B cell (primary cell): ENCODE data around the gene HS6ST3. TPM values are rescaled to one million over a fixed set of nuclear protein-coding genes. Genes with fewer than 3 reads are reported as not detected.

ENCODE experiments used
- ATAC-seq: fragments of 200-7000 bp; cut with Tn5 transposase; one replicate; pipeline ENCODE4 v1.10.0; 2021; ENCODE audit warnings: low read depth, mild to moderate bottlenecking, moderate number of reproducible peaks, moderate library complexity
- CTCF ChIA-PET: fragments of 350-600 bp; sonication (Branson Sonifier 250); formaldehyde crosslinking; loops from one replicate; lab custom pipeline; 2021; ENCODE audit warnings: antibody characterized with exemption, inconsistent platforms; lab: Charles Lee
- POLR2A ChIA-PET: fragments of 350-600 bp; sonication (Branson Sonifier 250); formaldehyde crosslinking; loops from one replicate; lab custom pipeline; 2021; ENCODE audit warnings: antibody characterized with exemption; lab: Charles Lee
- DNase-seq: peaks from one replicate; pipeline ENCODE4 v3.0.0; 2013
- H2AFZ ChIP-seq: 2 replicates; pipeline ENCODE4 v1.6.1; 2012; ENCODE audit warnings: mild to moderate bottlenecking, low read depth, low read length; ENCODE audit not compliant: insufficient read depth, poor library complexity, severe bottlenecking
- H3K27ac ChIP-seq, 2 donors: 1 replicate in 1 of 2; 2 replicates in 1 of 2; pipeline ENCODE4 v1.5.1; 2012 to 2013; ENCODE audit warnings: low read length in 2 of 2, mild to moderate bottlenecking in 2 of 2, moderate library complexity in 1 of 2
- H3K27me3 ChIP-seq, 4 experiments: fragments of 200-600 bp in 1 of 4; sonication (generic) in 1 of 4; replicated peaks in 1 of 4; 1 replicate in 2 of 4; 2 replicates in 2 of 4; pipeline versions ENCODE4 v1.6.1 to v1.7.0; 2013 to 2016; ENCODE audit warnings: low read length in 3 of 4, mild to moderate bottlenecking in 2 of 4, mixed read lengths in 1 of 4, moderate library complexity in 1 of 4; ENCODE audit not compliant: insufficient read depth in 4 of 4, control insufficient read depth in 3 of 4; ENCODE audit errors: control extremely low read depth in 1 of 4
- H3K36me3 ChIP-seq, 2 experiments: replicated peaks in 1 of 2; 1 replicate in 1 of 2; 2 replicates in 1 of 2; pipeline versions ENCODE4 v1.6.1 to v1.7.1; 2013; ENCODE audit warnings: low read length in 1 of 2; ENCODE audit not compliant: insufficient read depth in 2 of 2, control insufficient read depth in 1 of 2; ENCODE audit errors: control extremely low read depth in 1 of 2, extremely low read depth in 1 of 2
- H3K4me1 ChIP-seq, 2 donors: fragments of 200-600 bp in 1 of 2; sonication (generic) in 1 of 2; 1 replicate in 1 of 2; 2 replicates in 1 of 2; pipeline versions ENCODE4 v1.5.1 to v1.6.1; 2013 to 2017; ENCODE audit warnings: low read length in 2 of 2; ENCODE audit not compliant: control insufficient read depth in 2 of 2, insufficient read depth in 2 of 2
- H3K4me2 ChIP-seq: replicated peaks from 2 replicates; pipeline ENCODE3; 2012; ENCODE audit warnings: mild to moderate bottlenecking, low read depth, low read length; ENCODE audit not compliant: poor library complexity, severe bottlenecking
- H3K4me3 ChIP-seq, 5 experiments: fragments of 200-600 bp in 1 of 5; sonication (generic) in 1 of 5; 1 replicate in 3 of 5; 2 replicates in 2 of 5; pipeline versions ENCODE4 v1.5.1 to v1.7.0; 2011 to 2016; ENCODE audit warnings: low read length in 4 of 5, mild to moderate bottlenecking in 4 of 5, low read depth in 2 of 5, control low read depth in 1 of 5, moderate library complexity in 1 of 5; ENCODE audit not compliant: insufficient read depth in 1 of 5; ENCODE audit errors: control extremely low read depth in 1 of 5, extremely low read depth in 1 of 5
- H3K79me2 ChIP-seq: fragments of 200-600 bp; sonication (generic); one replicate; pipeline ENCODE4 v1.6.0; 2016; ENCODE audit warnings: low read length; ENCODE audit not compliant: control insufficient read depth, insufficient read depth
- H3K9ac ChIP-seq: fragments of 200-600 bp; sonication (generic); 2 replicates; pipeline ENCODE4 v1.6.1; 2017; ENCODE audit warnings: mild to moderate bottlenecking, low read length, moderate library complexity
- H3K9me3 ChIP-seq, 3 donors: one replicate each; pipeline versions ENCODE4 v1.6.1 to v1.7.1; 2013; ENCODE audit warnings: low read length in 2 of 3; ENCODE audit not compliant: control insufficient read depth in 2 of 3, insufficient read depth in 1 of 3; ENCODE audit errors: control extremely low read depth in 1 of 3
- H4K20me1 ChIP-seq: 2 replicates; pipeline ENCODE4 v1.6.0; 2012; ENCODE audit warnings: mild to moderate bottlenecking, low read length; ENCODE audit not compliant: insufficient read depth, control insufficient read depth, poor library complexity, severe bottlenecking
- H3K27ac Mint-ChIP-seq: one replicate; pipeline ENCODE4 v1.8.0; 2021; ENCODE audit warnings: mixed read lengths
- H3K27me3 Mint-ChIP-seq: one replicate; pipeline ENCODE4 v1.8.0; 2021; ENCODE audit warnings: mixed read lengths
- H3K4me1 Mint-ChIP-seq: one replicate; pipeline ENCODE4 v1.8.0; 2021; ENCODE audit warnings: mixed read lengths
- H3K4me3 Mint-ChIP-seq: one replicate; pipeline ENCODE4 v1.8.0; 2021; ENCODE audit warnings: mixed read lengths
- H3K9me3 Mint-ChIP-seq: one replicate; pipeline ENCODE4 v1.8.0; 2022; ENCODE audit warnings: mixed read lengths; ENCODE audit not compliant: insufficient read depth
- CTCF ChIP-seq: fragments of 200-600 bp; IDR thresholded peaks from one replicate; pipeline ENCODE4 v1.8.0; 2022; ENCODE audit warnings: antibody characterized with exemption, mild to moderate bottlenecking
- EZH2 ChIP-seq: IDR thresholded peaks from 2 replicates; pipeline ENCODE4 v1.6.1; 2012; ENCODE audit warnings: borderline replicate concordance, low read depth, mild to moderate bottlenecking, moderate library complexity, low read length; ENCODE audit not compliant: insufficient read depth, poor library complexity, severe bottlenecking
- WGBS: methylation state at CpG from one replicate; pipeline ENCODE4 v1.1.5; 2013; ENCODE audit warnings: missing lambda C conversion rate; ENCODE audit not compliant: insufficient coverage; 5-methylcytosine and 5-hydroxymethylcytosine counted together
- intact Hi-C: fragments of 100-400 bp; cut with micrococcal nuclease; formaldehyde crosslinking; loops from one replicate; pipeline ENCODE4 v1.10.0; 2022
- polyA plus RNA-seq: library from polyadenylated mRNA; depleted of rRNA; stranded (reverse); fragments of >200 nt; gene quantifications from 2 replicates; pipeline ENCODE4 v1.2.3, GENCODE V29; 2012
- total RNA-seq, 2 donors: library from RNA; stranded (reverse); fragments of 120-200 nt in 1 of 2; gene quantifications; 1 replicate in 1 of 2; 2 replicates in 1 of 2; pipeline versions ENCODE4 v1.2.3 to v1.2.4, GENCODE V29; 2013 to 2022

Gene HS6ST3
- total and polyA plus RNA-seq, 2 donors (not counting 1 experiment from before 2014, with no cell fraction given): not detected

- peaks cover 0 to 15% (median 0%) of the 10 kb centered on the region in 3 donors for H3K9me3 ChIP-seq
- H3K4me1 ChIP-seq: no peaks in the 10 kb centered on the region
- no peak overlapping the region for H3K9ac ChIP-seq
- no peaks in the 10 kb centered on the region for H3K79me2 ChIP-seq
- TF ChIP-seq EZH2 (no peak), CTCF (no peak)
- H3K36me3 ChIP-seq: no peaks in the 10 kb centered on the region
- 92% methylated on average over 2 of the region's 4 CpGs for WGBS
- no peaks in the 10 kb centered on the region for H3K9me3 Mint-ChIP-seq
- H3K27ac Mint-ChIP-seq: no peak overlapping the region
- H3K4me2 ChIP-seq: no peak overlapping the region
- no peaks in the 10 kb centered on the region for H3K27me3 Mint-ChIP-seq
- ATAC-seq (no peak), DNase-seq (no peak)
- no peak overlapping the region for H3K4me3 ChIP-seq
- H3K4me3 Mint-ChIP-seq: no peak overlapping the region
- intact Hi-C loops: no loop called here
- ChIA-PET CTCF (no interaction called here), POLR2A (no interaction called here)
- H3K27ac ChIP-seq: no peak overlapping the region
- no peaks in the 10 kb centered on the region for H4K20me1 ChIP-seq
- no peaks in the 10 kb centered on the region for H3K27me3 ChIP-seq
- no peak overlapping the region for H2AFZ ChIP-seq
- H3K4me1 Mint-ChIP-seq: no peaks in the 10 kb centered on the region
Observed at GRCh38 chr13:96342852-96343465, 253.1 kb downstream of the HS6ST3 start.

GRCh38 chr13:96346921-96347320 is 257.0 kb downstream of the HS6ST3 start:
- Histone ChIP-seq H3K9ac (no peak overlapping the region), H3K4me2 (no peak overlapping the region), H3K4me3 (no peak overlapping the region), H3K36me3 (no peaks in the 10 kb centered on the region), H3K79me2 (no peaks in the 10 kb centered on the region), H3K4me1 (no peaks in the 10 kb centered on the region), H3K27me3 (no peaks in the 10 kb centered on the region), H3K27ac (no peak overlapping the region), H4K20me1 (no peaks in the 10 kb centered on the region), H2AFZ (no peak overlapping the region), H3K9me3 (peaks cover 0 to 15% (median 0%) of the 10 kb centered on the region in 3 donors)
- POLR2A ChIA-PET: no interaction called here
- Mint-ChIP-seq H3K9me3 (no peaks in the 10 kb centered on the region), H3K4me3 (no peak overlapping the region), H3K27me3 (no peaks in the 10 kb centered on the region), H3K4me1 (no peaks in the 10 kb centered on the region), H3K27ac (no peak overlapping the region)
- ATAC-seq (no peak), DNase-seq (no peak)
- CTCF ChIA-PET: no interaction called here
- WGBS: 92% methylated on average over 3 of the region's 4 CpGs
- TF ChIP-seq EZH2: no peak
- no peak for TF ChIP-seq CTCF
- intact Hi-C loops: no loop called here
